ENCODE measurements around the gene ZNF117. TPM values are rescaled to one million over a fixed set of nuclear protein-coding genes. Genes with fewer than 3 reads are reported as not detected.

The ZNF117 gene
- total and polyA plus RNA-seq, 9 of the 15 experiments (the other 6 are each of a cell fraction or from before 2014, with no cell fraction given), result 2.5 to 18.9 (median 14.1) TPM

DNA sequence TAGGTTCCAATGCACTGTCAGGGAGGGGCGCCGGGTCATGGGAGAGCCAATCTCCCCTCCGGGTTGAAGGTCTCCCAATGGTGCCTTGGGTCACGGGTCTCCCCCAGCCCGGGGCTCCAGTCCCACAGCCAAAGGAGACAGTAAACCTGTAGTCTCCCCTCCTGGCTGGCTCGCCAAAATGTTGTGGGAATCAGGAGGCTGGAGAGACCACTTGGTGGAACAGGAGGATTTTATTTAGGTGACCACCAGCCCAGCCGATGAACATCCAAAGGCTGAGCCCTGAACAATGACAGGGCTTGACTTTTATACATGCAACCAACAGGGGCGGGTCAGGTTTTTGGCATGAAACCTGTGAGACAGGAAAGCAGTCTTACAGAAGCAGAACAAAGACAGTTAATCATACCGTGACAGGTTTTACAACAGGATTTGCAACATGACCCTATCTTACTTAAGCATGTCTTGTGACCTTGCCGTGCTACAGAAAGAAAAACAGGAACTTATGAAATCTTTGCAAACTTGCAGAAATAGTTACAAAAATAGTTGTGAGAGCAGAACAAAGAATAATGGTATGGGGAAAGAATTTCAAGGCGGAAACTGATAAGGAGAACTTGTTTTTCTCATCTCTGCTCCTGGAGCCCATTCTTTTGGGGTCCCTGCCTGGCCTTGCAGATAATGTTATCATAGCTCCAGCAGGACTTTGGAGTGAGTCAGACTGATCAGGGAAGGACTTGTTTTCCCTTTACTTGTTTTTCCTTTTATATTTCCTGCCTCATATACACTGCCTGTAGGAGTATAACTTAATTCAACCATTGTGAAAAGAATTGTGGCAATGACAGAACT is 8.5 kb upstream of the ZNF117 start (continued):
- TF ChIP-seq, protein P1, sequence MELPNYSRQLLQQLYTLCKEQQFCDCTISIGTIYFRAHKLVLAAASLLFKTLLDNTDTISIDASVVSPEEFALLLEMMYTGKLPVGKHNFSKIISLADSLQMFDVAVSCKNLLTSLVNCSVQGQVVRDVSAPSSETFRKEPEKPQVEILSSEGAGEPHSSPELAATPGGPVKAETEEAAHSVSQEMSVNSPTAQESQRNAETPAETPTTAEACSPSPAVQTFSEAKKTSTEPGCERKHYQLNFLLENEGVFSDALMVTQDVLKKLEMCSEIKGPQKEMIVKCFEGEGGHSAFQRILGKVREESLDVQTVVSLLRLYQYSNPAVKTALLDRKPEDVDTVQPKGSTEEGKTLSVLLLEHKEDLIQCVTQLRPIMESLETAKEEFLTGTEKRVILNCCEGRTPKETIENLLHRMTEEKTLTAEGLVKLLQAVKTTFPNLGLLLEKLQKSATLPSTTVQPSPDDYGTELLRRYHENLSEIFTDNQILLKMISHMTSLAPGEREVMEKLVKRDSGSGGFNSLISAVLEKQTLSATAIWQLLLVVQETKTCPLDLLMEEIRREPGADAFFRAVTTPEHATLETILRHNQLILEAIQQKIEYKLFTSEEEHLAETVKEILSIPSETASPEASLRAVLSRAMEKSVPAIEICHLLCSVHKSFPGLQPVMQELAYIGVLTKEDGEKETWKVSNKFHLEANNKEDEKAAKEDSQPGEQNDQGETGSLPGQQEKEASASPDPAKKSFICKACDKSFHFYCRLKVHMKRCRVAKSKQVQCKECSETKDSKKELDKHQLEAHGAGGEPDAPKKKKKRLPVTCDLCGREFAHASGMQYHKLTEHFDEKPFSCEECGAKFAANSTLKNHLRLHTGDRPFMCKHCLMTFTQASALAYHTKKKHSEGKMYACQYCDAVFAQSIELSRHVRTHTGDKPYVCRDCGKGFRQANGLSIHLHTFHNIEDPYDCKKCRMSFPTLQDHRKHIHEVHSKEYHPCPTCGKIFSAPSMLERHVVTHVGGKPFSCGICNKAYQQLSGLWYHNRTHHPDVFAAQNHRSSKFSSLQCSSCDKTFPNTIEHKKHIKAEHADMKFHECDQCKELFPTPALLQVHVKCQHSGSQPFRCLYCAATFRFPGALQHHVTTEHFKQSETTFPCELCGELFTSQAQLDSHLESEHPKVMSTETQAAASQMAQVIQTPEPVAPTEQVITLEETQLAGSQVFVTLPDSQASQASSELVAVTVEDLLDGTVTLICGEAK (IDR thresholded peaks at IDR 0.05), result no peak
- TF ChIP-seq, protein P1 (CRISPR knock-in tag; IDR thresholded peaks at IDR 0.05), result no peak
- TF ChIP-seq NUFIP1 (IDR thresholded peaks at IDR 0.05; ENCODE audit: partially characterized antibody) (no peak), HSF4 (CRISPR knock-in tag; IDR thresholded peaks at IDR 0.05; ENCODE audit: borderline replicate concordance) (no peak), ZNF232 (CRISPR knock-in tag; IDR thresholded peaks at IDR 0.05) (no peak), ZC3H8 (IDR thresholded peaks at IDR 0.05) (no peak), POLR2H (tag; IDR thresholded peaks at IDR 0.05; ENCODE audit: low read depth) (peak; percentile 91), ETV1 (tag; conservative IDR thresholded peaks at IDR 0.05; ENCODE audit: low read depth) (peak; percentile 99), COPS2 (conservative IDR thresholded peaks at IDR 0.05) (no peak), ZNF316 (IDR thresholded peaks at IDR 0.05) (peak; percentile 84), ZNF324 (CRISPR knock-in tag; IDR thresholded peaks at IDR 0.05) (0 out of 2 replicates have a peak, but pooled peaks have one; percentile 55), KDM4B (IDR thresholded peaks at IDR 0.05; ENCODE audit: borderline replicate concordance in 2 of 2, low read depth in 1 of 2) (no peak), KAT7 (CRISPR knock-in tag; IDR thresholded peaks at IDR 0.05; ENCODE audit: borderline replicate concordance) (no peak)
- TF ChIP-seq, protein P2, sequence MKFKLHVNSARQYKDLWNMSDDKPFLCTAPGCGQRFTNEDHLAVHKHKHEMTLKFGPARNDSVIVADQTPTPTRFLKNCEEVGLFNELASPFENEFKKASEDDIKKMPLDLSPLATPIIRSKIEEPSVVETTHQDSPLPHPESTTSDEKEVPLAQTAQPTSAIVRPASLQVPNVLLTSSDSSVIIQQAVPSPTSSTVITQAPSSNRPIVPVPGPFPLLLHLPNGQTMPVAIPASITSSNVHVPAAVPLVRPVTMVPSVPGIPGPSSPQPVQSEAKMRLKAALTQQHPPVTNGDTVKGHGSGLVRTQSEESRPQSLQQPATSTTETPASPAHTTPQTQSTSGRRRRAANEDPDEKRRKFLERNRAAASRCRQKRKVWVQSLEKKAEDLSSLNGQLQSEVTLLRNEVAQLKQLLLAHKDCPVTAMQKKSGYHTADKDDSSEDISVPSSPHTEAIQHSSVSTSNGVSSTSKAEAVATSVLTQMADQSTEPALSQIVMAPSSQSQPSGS (CRISPR knock-in tag; IDR thresholded peaks at IDR 0.05), result no peak
- TF ChIP-seq, protein P3, sequence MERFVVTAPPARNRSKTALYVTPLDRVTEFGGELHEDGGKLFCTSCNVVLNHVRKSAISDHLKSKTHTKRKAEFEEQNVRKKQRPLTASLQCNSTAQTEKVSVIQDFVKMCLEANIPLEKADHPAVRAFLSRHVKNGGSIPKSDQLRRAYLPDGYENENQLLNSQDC (CRISPR knock-in tag; IDR thresholded peaks at IDR 0.05), result 0 out of 2 replicates have a peak, but pooled peaks have one; percentile 8
- TF ChIP-seq, protein P4, sequence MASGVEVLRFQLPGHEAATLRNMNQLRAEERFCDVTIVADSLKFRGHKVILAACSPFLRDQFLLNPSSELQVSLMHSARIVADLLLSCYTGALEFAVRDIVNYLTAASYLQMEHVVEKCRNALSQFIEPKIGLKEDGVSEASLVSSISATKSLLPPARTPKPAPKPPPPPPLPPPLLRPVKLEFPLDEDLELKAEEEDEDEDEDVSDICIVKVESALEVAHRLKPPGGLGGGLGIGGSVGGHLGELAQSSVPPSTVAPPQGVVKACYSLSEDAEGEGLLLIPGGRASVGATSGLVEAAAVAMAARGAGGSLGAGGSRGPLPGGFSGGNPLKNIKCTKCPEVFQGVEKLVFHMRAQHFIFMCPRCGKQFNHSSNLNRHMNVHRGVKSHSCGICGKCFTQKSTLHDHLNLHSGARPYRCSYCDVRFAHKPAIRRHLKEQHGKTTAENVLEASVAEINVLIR (CRISPR knock-in tag; IDR thresholded peaks at IDR 0.05), result peak; percentile 62; the same call in 1 of the 2 replicates

Data from K562 (cell line).